Ascending aorta (tissue), 2 donors: ENCODE results near the gene AHNAK. TPM values are rescaled to one million over a fixed set of nuclear protein-coding genes. Genes with fewer than 3 reads are reported as not detected.
A peak's percentile ranks its signal among the peaks of the same experiment; 100 is the strongest.
"Not testable (repeated sequence)": the region's sequence is repeated elsewhere in the genome, so short reads cannot be mapped to it uniquely, and the experiment has no call there.

ENCODE experiments used
- DNase-seq, 2 donors: peaks; one replicate each; pipeline ENCODE4 v3.0.0-alpha.2; 2019; ENCODE audit warnings: low spot score in 2 of 2
- H3K27ac ChIP-seq, 2 donors: fragments of 200-600 bp; sonication (generic); one replicate each; pipeline ENCODE4 v1.5.1; 2016 to 2017; ENCODE audit warnings: mild to moderate bottlenecking in 1 of 2
- H3K27me3 ChIP-seq: fragments of 200-600 bp; sonication (generic); one replicate; pipeline ENCODE4 v1.5.1; 2017
- H3K36me3 ChIP-seq, 2 donors: fragments of 200-600 bp; sonication (generic); one replicate each; pipeline ENCODE4 v1.5.1; 2016
- H3K4me1 ChIP-seq, 2 donors: fragments of 200-600 bp; sonication (generic); one replicate each; pipeline ENCODE4 v1.5.1; 2016 to 2017; ENCODE audit warnings: mild to moderate bottlenecking in 1 of 2
- H3K4me3 ChIP-seq, 2 donors: fragments of 200-600 bp; sonication (generic); one replicate each; pipeline ENCODE4 v1.5.1; 2016 to 2017; ENCODE audit warnings: mild to moderate bottlenecking in 1 of 2
- H3K9me3 ChIP-seq, 2 donors: fragments of 200-600 bp; sonication (generic); one replicate each; pipeline ENCODE4 v1.5.1; 2016
- CTCF ChIP-seq, 3 experiments: fragments of 200-600 bp in 2 of 3; fragments of 450-650 bp in 1 of 3; sonication (generic) in 2 of 3; IDR thresholded peaks; one replicate each; pipeline ENCODE4 v1.5.1; 2016 to 2019; ENCODE audit warnings: antibody characterized with exemption in 3 of 3, mild to moderate bottlenecking in 1 of 3, moderate library complexity in 1 of 3
- intact Hi-C: fragments of 100-400 bp; cut with DNase I; formaldehyde crosslinking; loops from one replicate; pipeline ENCODE4 v1.15.1; 2023
- total RNA-seq: library from RNA; depleted of rRNA; stranded (reverse); fragments of >200 nt; gene quantifications from one replicate; pipeline ENCODE4 v1.1.0, GENCODE V29; 2016

Gene AHNAK
- total RNA-seq, 1 donor from 2014 or later: 718 TPM

DNA sequence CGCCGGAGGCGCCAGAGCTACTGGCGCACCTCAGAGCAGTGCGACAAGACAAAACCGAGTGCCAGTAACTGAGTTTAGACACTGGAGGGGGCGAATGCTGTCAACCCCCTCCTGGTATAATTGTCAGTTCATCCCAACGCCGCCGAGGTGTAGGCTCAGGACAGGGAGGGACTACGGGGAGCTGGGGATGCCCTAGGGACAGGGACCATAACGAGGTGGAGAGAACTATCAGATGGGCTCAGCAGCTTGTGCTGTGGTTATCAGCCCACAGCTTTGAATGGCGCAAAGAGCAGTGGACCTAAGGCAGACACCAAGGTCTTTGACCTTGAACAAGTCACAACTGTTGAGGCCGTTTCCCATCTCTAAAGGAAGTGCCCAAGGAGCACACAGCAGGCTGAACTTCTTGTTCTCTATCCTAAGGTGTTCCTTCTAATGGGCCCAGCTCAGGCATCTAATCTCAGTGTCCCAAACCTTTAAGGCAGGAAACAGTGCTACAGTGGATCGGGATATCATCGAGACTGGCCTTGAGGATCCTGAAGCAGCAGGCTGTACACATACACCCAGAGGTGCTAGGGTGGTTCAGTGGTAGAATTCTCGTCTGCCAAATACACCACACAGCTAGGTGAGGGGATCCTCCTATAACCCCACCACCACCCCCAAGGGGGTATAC is 45.7 kb upstream of the AHNAK start:
- Histone ChIP-seq H3K9me3 (no peaks in the 10 kb centered on the region), H3K27ac (peak overlapping the region; percentile 95 to 96), H3K4me1 (peaks cover 10 to 20% of the 10 kb centered on the region in 2 donors), H3K36me3 (peaks cover 50% of the 10 kb centered on the region in 2 donors), H3K4me3 (peak overlapping the region; percentile 68 to 86), H3K27me3 (no peaks in the 10 kb centered on the region)
- intact Hi-C loops: loop anchor here (2.0 to 5.0 kb wide), 2 partner anchors 31 to 180 kb away; partner anchors contain the start of gene TAF6L
- DNase-seq: no peak
- TF ChIP-seq CTCF (IDR thresholded peaks at IDR 0.05): no peak

DNA sequence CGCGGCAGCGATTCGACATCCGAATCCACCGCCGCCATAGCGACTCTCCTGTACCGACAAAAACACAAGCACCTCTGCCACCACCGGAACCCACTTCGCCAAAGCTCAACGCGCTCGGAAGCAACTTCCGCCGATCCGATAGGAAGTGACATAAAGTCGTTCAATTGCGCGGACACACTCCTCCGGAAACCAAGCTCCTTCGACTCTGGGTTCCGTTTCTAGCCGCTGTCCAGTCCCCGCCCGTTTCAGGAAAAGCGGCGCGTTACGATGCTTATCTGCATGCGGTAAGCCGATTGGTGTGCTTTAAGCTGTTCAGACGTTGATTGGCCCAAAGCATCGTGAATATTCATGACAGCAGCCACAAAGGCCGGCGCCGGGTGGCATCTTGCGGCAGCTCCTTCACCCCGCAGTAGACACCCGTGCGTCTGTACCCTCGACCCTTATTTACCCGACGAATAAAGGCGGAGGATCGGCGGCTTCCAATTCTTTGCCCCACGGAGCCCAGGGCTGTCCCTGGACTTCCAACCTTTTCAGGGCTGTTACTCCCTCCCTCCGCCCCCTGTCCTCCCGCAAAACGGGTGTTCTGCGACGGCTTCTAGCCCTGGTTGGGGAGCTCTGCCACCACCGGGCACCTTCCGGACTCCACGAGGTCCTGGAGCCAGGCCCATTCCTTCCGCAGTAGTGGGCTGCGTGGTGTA is 45.0 kb upstream of the AHNAK start, which contains the start of gene TUT1:
Gene TUT1 (minus strand): TSS at position 76 of the 698 bp plus-strand sequence. CDS start 38 bp downstream, at position 38.
- DNase-seq: peak; percentile 92 to 99
- peak within 1 kb of the TSS; percentile 68 to 86 for H3K4me3 ChIP-seq
- no peaks in the 10 kb centered on the region for H3K27me3 ChIP-seq
- H3K36me3 ChIP-seq: peaks cover 45 to 46% of the 10 kb centered on the region in 2 donors
- TF ChIP-seq CTCF (IDR thresholded peaks at IDR 0.05): no peak
- H3K9me3 ChIP-seq: no peaks in the 10 kb centered on the region
- intact Hi-C loops: loop anchor here (1.0 to 5.0 kb wide), 7 partner anchors 8 to 181 kb away; partner anchors contain the start of genes EML3, GANAB and TAF6L
- peak within 1 kb of the TSS; percentile 95 to 96 for H3K27ac ChIP-seq
- peaks cover 10 to 20% of the 10 kb centered on the region in 2 donors for H3K4me1 ChIP-seq

- Histone ChIP-seq H3K36me3 (peaks cover 34 to 35% of the 10 kb centered on the region in 2 donors), H3K27me3 (no peaks in the 10 kb centered on the region), H3K4me1 (peaks cover 10 to 20% of the 10 kb centered on the region in 2 donors), H3K9me3 (no peaks in the 10 kb centered on the region), H3K4me3 (no peak overlapping the region), H3K27ac (no peak overlapping the region)
- TF ChIP-seq CTCF (IDR thresholded peaks at IDR 0.05): no peak
- no peak for DNase-seq
- intact Hi-C loops: no loop called here
These were observed 42.5 kb upstream of the AHNAK start for GRCh38 chr11:62588966-62589637.

DNA sequence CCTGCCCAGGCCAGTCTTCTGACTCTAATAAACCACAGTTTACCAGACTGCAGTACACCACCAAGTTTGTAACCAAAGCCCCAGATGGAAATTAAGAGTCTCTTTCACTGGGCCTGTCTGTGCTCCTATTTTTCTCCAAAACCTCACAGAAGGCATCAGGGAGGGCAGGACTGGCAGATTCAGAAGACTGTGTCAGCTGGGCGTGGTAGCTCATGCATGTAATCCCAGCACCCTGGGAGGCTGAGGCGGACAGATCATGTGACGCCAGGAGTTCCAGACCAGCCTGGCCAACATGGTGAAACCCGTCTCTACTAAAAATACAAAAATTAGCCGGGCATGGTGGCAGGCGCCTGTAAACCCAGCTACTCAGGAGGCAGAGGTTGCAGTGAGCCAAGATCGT is 38.8 kb upstream of the AHNAK start:
- peaks cover 42 to 47% of the 10 kb centered on the region in 2 donors for H3K36me3 ChIP-seq
- H3K27me3 ChIP-seq, H3K27ac ChIP-seq, intact Hi-C loops, DNase-seq, H3K4me1 ChIP-seq, H3K9me3 ChIP-seq, H3K4me3 ChIP-seq: not testable (repeated sequence)

DNA sequence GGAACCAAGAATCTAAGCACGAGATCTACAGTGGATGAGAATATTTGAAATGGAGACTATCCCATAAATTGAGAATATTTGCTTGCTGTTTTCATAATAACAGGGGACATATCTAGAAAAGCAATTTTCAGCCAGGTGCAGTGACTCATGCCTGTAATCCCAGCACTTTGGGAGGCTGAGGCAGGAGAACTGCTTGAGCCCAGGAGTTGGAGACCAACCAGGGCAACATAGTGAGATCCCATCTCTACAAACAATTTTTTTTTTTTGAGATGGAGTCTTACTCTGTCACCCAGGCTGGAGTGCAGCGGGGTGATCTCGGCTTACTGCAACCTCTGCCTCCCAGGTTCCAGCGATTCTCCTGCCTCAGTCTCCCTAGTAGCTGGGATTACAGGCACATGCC is 35.1 kb upstream of the AHNAK start:
- H3K4me1 ChIP-seq, DNase-seq, H3K27me3 ChIP-seq, H3K9me3 ChIP-seq, H3K27ac ChIP-seq, H3K4me3 ChIP-seq, intact Hi-C loops: not testable (repeated sequence)
- H3K36me3 ChIP-seq: peaks cover 40 to 54% of the 10 kb centered on the region in 2 donors

DNA sequence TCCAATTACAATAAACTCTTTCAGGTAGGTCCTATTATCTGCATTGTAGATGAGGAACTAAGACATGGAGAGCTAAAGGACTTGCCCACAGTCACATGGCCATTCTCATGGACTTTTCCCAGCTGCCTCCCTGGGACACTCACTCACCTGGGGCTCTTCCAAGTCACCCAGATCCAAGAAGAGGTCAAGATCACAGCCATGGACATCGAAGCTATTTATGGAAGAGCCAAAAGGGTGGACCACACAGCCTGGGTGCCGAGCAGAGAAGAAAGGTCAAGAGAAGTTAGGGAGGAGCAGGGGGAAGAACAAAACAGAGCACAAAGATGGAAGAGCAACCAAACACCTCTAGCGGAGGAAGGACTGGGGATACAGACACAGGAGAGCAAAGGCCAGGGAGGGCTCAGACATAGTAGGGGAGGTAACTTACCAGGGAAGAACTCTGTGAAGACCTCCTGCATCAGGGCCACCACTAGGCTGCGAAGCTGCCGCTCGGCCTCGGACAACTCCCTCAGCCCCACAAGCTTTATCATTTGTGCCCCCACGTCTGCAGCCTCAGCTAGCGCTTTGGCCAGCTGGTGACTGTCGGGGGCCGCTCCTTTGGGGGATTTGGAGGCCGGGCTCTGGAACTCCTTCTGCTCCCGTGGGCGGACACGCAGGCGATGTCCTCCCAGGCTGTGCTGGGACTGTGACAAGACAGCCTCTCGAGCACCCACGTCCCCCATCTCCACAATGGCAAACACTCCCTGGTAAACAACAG is 34.5 kb upstream of the AHNAK start:
- peaks cover 35 to 60% of the 10 kb centered on the region in 2 donors for H3K36me3 ChIP-seq
- no peaks in the 10 kb centered on the region for H3K27me3 ChIP-seq
- no peaks in the 10 kb centered on the region for H3K4me1 ChIP-seq
- H3K27ac ChIP-seq: no peak overlapping the region
- no peak overlapping the region for H3K4me3 ChIP-seq
- no peak for TF ChIP-seq CTCF (IDR thresholded peaks at IDR 0.05)
- DNase-seq: no peak
- H3K9me3 ChIP-seq: no peaks in the 10 kb centered on the region
- intact Hi-C loops: no loop called here
